Measurements from ENCODE around the gene LDLRAD4.
"Not testable (repeated sequence)": the region's sequence is repeated elsewhere in the genome, so short reads cannot be mapped to it uniquely, and the experiment has no call there.

Gene LDLRAD4

GRCh38 chr18:13606604-13607254, 388.2 kb downstream of the LDLRAD4 start:
- no peak overlapping the region for H3K4ac ChIP-seq (ENCODE audit: low read length)
- peaks cover 0 to 15% (median 12%) of the 10 kb centered on the region in 3 experiments for H3K27me3 ChIP-seq (ENCODE audit: control insufficient read depth in 3 of 3, insufficient read depth in 3 of 3, low read depth in 1 of 3, low read length in 3 of 3)
- H3K27ac ChIP-seq (replicated peaks; ENCODE audit: low read length) = no peak overlapping the region
- no CpG with 5 or more reads among the region's 6 CpGs for WGBS, 2 donors (ENCODE audit: extremely low coverage in 2 of 2, insufficient read length in 2 of 2, insufficient replicate concordance in 1 of 2)
- no peaks in the 10 kb centered on the region for H3K36me3 ChIP-seq (replicated peaks in 1 of 2; ENCODE audit: control insufficient read depth in 2 of 2, insufficient read depth in 2 of 2, low read length in 2 of 2)
- no peaks in the 10 kb centered on the region for H3K79me1 ChIP-seq (ENCODE audit: low read depth, low read length)
- DNase-seq (ENCODE audit: low spot score) = no peak
- no peak overlapping the region for H3K23ac ChIP-seq (ENCODE audit: low read depth, low read length, poor library complexity)
- no peak overlapping the region for H2AK5ac ChIP-seq (ENCODE audit: low read depth, low read length)
- H2BK15ac ChIP-seq (ENCODE audit: low read length) = no peak overlapping the region
- no peak overlapping the region for H2BK12ac ChIP-seq (ENCODE audit: low read length)
- H2BK120ac ChIP-seq (ENCODE audit: low read depth, low read length) = no peak overlapping the region
- no peak overlapping the region for H2BK5ac ChIP-seq (ENCODE audit: low read length)
- H3K9ac ChIP-seq (ENCODE audit: low read depth, low read length, poor library complexity) = no peak overlapping the region
- no peak overlapping the region for H2AFZ ChIP-seq (ENCODE audit: low read length)
- no peak overlapping the region for H3K4me3 ChIP-seq (ENCODE audit: low read length in 2 of 2)
- no peak overlapping the region for H3K4me2 ChIP-seq (ENCODE audit: insufficient read depth, low read length, poor library complexity, severe bottlenecking)
- H3K14ac ChIP-seq (ENCODE audit: low read length) = no peak overlapping the region
- no peak overlapping the region for H4K91ac ChIP-seq (ENCODE audit: low read depth, low read length, poor library complexity)
- H4K8ac ChIP-seq (ENCODE audit: low read depth, low read length) = no peak overlapping the region
- H3K9me3 ChIP-seq (replicated peaks in 1 of 2; ENCODE audit: control insufficient read depth in 2 of 2, insufficient read depth in 1 of 2, low read depth in 1 of 2, low read length in 2 of 2) = no peaks in the 10 kb centered on the region
- H3K4me1 ChIP-seq (ENCODE audit: control insufficient read depth in 2 of 2, insufficient read depth in 1 of 2, low read depth in 1 of 2, low read length in 2 of 2) = peaks cover 13 to 14% of the 10 kb centered on the region in 2 donors
- no peak overlapping the region for H3K18ac ChIP-seq (ENCODE audit: low read length)

- not testable (repeated sequence) for H4K8ac ChIP-seq (ENCODE audit: low read depth, low read length); DNase-seq (ENCODE audit: low spot score); H3K79me1 ChIP-seq (ENCODE audit: low read depth, low read length)
Measured at GRCh38 chr18:13608024-13608562, 389.5 kb downstream of the LDLRAD4 start.

GRCh38 chr18:13608791-13609532, 390.4 kb downstream of the LDLRAD4 start:
- no peak overlapping the region for H4K8ac ChIP-seq (ENCODE audit: low read depth, low read length)
- H3K27ac ChIP-seq (replicated peaks; ENCODE audit: low read length) = no peak overlapping the region
- H2BK12ac ChIP-seq (ENCODE audit: low read length) = no peak overlapping the region
- H2AFZ ChIP-seq (ENCODE audit: low read length) = no peak overlapping the region
- no peak overlapping the region for H2AK5ac ChIP-seq (ENCODE audit: low read depth, low read length)
- H3K79me1 ChIP-seq (ENCODE audit: low read depth, low read length) = no peaks in the 10 kb centered on the region
- H4K91ac ChIP-seq (ENCODE audit: low read depth, low read length, poor library complexity) = no peak overlapping the region
- no peak overlapping the region for H2BK15ac ChIP-seq (ENCODE audit: low read length)
- H3K4me2 ChIP-seq (ENCODE audit: insufficient read depth, low read length, poor library complexity, severe bottlenecking) = no peak overlapping the region
- H3K27me3 ChIP-seq (ENCODE audit: control insufficient read depth in 3 of 3, insufficient read depth in 3 of 3, low read depth in 1 of 3, low read length in 3 of 3) = peaks cover 2 to 37% (median 25%) of the 10 kb centered on the region in 3 experiments
- DNase-seq (ENCODE audit: low spot score) = no peak
- no peak overlapping the region for H3K4me3 ChIP-seq (ENCODE audit: low read length in 2 of 2)
- no peaks in the 10 kb centered on the region for H3K36me3 ChIP-seq (replicated peaks in 1 of 2; ENCODE audit: control insufficient read depth in 2 of 2, insufficient read depth in 2 of 2, low read length in 2 of 2)
- WGBS, 2 donors (ENCODE audit: extremely low coverage in 2 of 2, insufficient read length in 2 of 2, insufficient replicate concordance in 1 of 2) = no CpG with 5 or more reads among the region's 16 CpGs
- no peak overlapping the region for H3K9ac ChIP-seq (ENCODE audit: low read depth, low read length, poor library complexity)
- no peak overlapping the region for H3K4ac ChIP-seq (ENCODE audit: low read length)
- H2BK120ac ChIP-seq (ENCODE audit: low read depth, low read length) = no peak overlapping the region
- H3K23ac ChIP-seq (ENCODE audit: low read depth, low read length, poor library complexity) = no peak overlapping the region
- no peak overlapping the region for H3K14ac ChIP-seq (ENCODE audit: low read length)
- H3K9me3 ChIP-seq (replicated peaks in 1 of 2; ENCODE audit: control insufficient read depth in 2 of 2, insufficient read depth in 1 of 2, low read depth in 1 of 2, low read length in 2 of 2) = no peaks in the 10 kb centered on the region
- no peak overlapping the region for H3K18ac ChIP-seq (ENCODE audit: low read length)
- H2BK5ac ChIP-seq (ENCODE audit: low read length) = no peak overlapping the region
- peaks cover 15% of the 10 kb centered on the region in 2 donors for H3K4me1 ChIP-seq (ENCODE audit: control insufficient read depth in 2 of 2, insufficient read depth in 1 of 2, low read depth in 1 of 2, low read length in 2 of 2)

More at GRCh38 chr18:13608024-13608562, 389.5 kb downstream of the LDLRAD4 start:
- H3K4me3 ChIP-seq (ENCODE audit: low read length in 2 of 2); H2AFZ ChIP-seq (ENCODE audit: low read length); H2BK120ac ChIP-seq (ENCODE audit: low read depth, low read length); H3K4me2 ChIP-seq (ENCODE audit: insufficient read depth, low read length, poor library complexity, severe bottlenecking); H2BK12ac ChIP-seq (ENCODE audit: low read length); H4K91ac ChIP-seq (ENCODE audit: low read depth, low read length, poor library complexity); H3K9me3 ChIP-seq (replicated peaks in 1 of 2; ENCODE audit: control insufficient read depth in 2 of 2, insufficient read depth in 1 of 2, low read depth in 1 of 2, low read length in 2 of 2); H3K23ac ChIP-seq (ENCODE audit: low read depth, low read length, poor library complexity); H3K36me3 ChIP-seq (replicated peaks in 1 of 2; ENCODE audit: control insufficient read depth in 2 of 2, insufficient read depth in 2 of 2, low read length in 2 of 2); H3K14ac ChIP-seq (ENCODE audit: low read length); H3K18ac ChIP-seq (ENCODE audit: low read length); H2AK5ac ChIP-seq (ENCODE audit: low read depth, low read length); H2BK5ac ChIP-seq (ENCODE audit: low read length); H3K4ac ChIP-seq (ENCODE audit: low read length); H3K9ac ChIP-seq (ENCODE audit: low read depth, low read length, poor library complexity); H2BK15ac ChIP-seq (ENCODE audit: low read length); H3K27ac ChIP-seq (replicated peaks; ENCODE audit: low read length): not testable (repeated sequence)
- Histone ChIP-seq H3K27me3 (ENCODE audit: control insufficient read depth in 3 of 3, insufficient read depth in 3 of 3, low read depth in 1 of 3, low read length in 3 of 3) (peaks cover 2 to 28% (median 25%) of the 10 kb centered on the region in 3 experiments), H3K4me1 (ENCODE audit: control insufficient read depth in 2 of 2, insufficient read depth in 1 of 2, low read depth in 1 of 2, low read length in 2 of 2) (peaks cover 15 to 17% of the 10 kb centered on the region in 2 donors)
- no CpG with 5 or more reads among the region's 10 CpGs for WGBS, 2 donors (ENCODE audit: extremely low coverage in 2 of 2, insufficient read length in 2 of 2, insufficient replicate concordance in 1 of 2)

GRCh38 chr18:13610555-13611141, 392.1 kb downstream of the LDLRAD4 start:
- H3K36me3 ChIP-seq (replicated peaks in 1 of 2; ENCODE audit: control insufficient read depth in 2 of 2, insufficient read depth in 2 of 2, low read length in 2 of 2) = no peaks in the 10 kb centered on the region
- H3K4me2 ChIP-seq (ENCODE audit: insufficient read depth, low read length, poor library complexity, severe bottlenecking) = peak overlapping the region; percentile 62
- no peaks in the 10 kb centered on the region for H3K79me1 ChIP-seq (ENCODE audit: low read depth, low read length)
- no peak overlapping the region for H3K4me3 ChIP-seq (ENCODE audit: low read length in 2 of 2)
- no peak overlapping the region for H2BK12ac ChIP-seq (ENCODE audit: low read length)
- peak overlapping the region; percentile 77 for H2AFZ ChIP-seq (ENCODE audit: low read length)
- no peak overlapping the region for H3K14ac ChIP-seq (ENCODE audit: low read length)
- H4K91ac ChIP-seq (ENCODE audit: low read depth, low read length, poor library complexity) = no peak overlapping the region
- no peak overlapping the region for H2BK5ac ChIP-seq (ENCODE audit: low read length)
- H4K8ac ChIP-seq (ENCODE audit: low read depth, low read length) = no peak overlapping the region
- H3K9me3 ChIP-seq (replicated peaks in 1 of 2; ENCODE audit: control insufficient read depth in 2 of 2, insufficient read depth in 1 of 2, low read depth in 1 of 2, low read length in 2 of 2) = no peaks in the 10 kb centered on the region
- no peak for DNase-seq (ENCODE audit: low spot score)
- H3K27me3 ChIP-seq (ENCODE audit: control insufficient read depth in 3 of 3, insufficient read depth in 3 of 3, low read depth in 1 of 3, low read length in 3 of 3) = peaks cover 2 to 47% (median 25%) of the 10 kb centered on the region in 3 experiments
- H2BK15ac ChIP-seq (ENCODE audit: low read length) = no peak overlapping the region
- no peak overlapping the region for H2AK5ac ChIP-seq (ENCODE audit: low read depth, low read length)
- peaks cover 15% of the 10 kb centered on the region in 2 donors for H3K4me1 ChIP-seq (ENCODE audit: control insufficient read depth in 2 of 2, insufficient read depth in 1 of 2, low read depth in 1 of 2, low read length in 2 of 2)
- H3K9ac ChIP-seq (ENCODE audit: low read depth, low read length, poor library complexity) = no peak overlapping the region
- WGBS, 2 donors (ENCODE audit: extremely low coverage in 2 of 2, insufficient read length in 2 of 2, insufficient replicate concordance in 1 of 2) = no CpG with 5 or more reads among the region's 11 CpGs
- H3K18ac ChIP-seq (ENCODE audit: low read length) = peak overlapping the region; percentile 30
- H3K4ac ChIP-seq (ENCODE audit: low read length) = no peak overlapping the region
- no peak overlapping the region for H2BK120ac ChIP-seq (ENCODE audit: low read depth, low read length)
- H3K27ac ChIP-seq (replicated peaks; ENCODE audit: low read length) = no peak overlapping the region
- no peak overlapping the region for H3K23ac ChIP-seq (ENCODE audit: low read depth, low read length, poor library complexity)
